ENCODE results near the gene SSC5D. TPM values are rescaled to one million over a fixed set of nuclear protein-coding genes. Genes with fewer than 3 reads are reported as not detected.

The SSC5D gene
- total and polyA plus RNA-seq, 2 experiments from 2014 or later, result 10.0 to 12.6 TPM

GRCh38 chr19:55441692-55442321 lies 46.4 kb upstream of the SSC5D start:
- no peaks in the 10 kb centered on the region for H3K9me2 ChIP-seq (ENCODE audit: insufficient read depth)
- H2AFZ ChIP-seq, result no peak overlapping the region
- no peak for DNase-seq
- WGBS, 2 experiments (ENCODE audit: low coverage in 1 of 2, low lambda C conversion rate in 2 of 2, missing lambda C conversion rate in 2 of 2), result 4 to 6% methylated on average over 13 to 39 of the region's 39 CpGs
- in situ Hi-C loops (cut with MboI), result no loop called here
- no peak overlapping the region for H3K27ac ChIP-seq
- H3K4me1 ChIP-seq (ENCODE audit: insufficient read depth), result no peaks in the 10 kb centered on the region
- no peak overlapping the region for H3K9ac ChIP-seq
- no peak overlapping the region for H3K4me3 ChIP-seq
- no peaks in the 10 kb centered on the region for H4K20me1 ChIP-seq (ENCODE audit: insufficient read depth)
- H3K9me3 ChIP-seq (ENCODE audit: low read depth), result no peaks in the 10 kb centered on the region
- no peaks in the 10 kb centered on the region for H3K79me2 ChIP-seq (ENCODE audit: insufficient read depth)
- H3K36me3 ChIP-seq (ENCODE audit: low read depth), result no peaks in the 10 kb centered on the region
- peak; percentile 77 for TF ChIP-seq EZH2 (IDR thresholded peaks at IDR 0.05; ENCODE audit: insufficient read depth, poor library complexity, severe bottlenecking)
- TF ChIP-seq EZH2phosphoT487 (IDR thresholded peaks at IDR 0.05; ENCODE audit: insufficient read depth, low read depth), result 0 out of 2 replicates have a peak, but pooled peaks have one; percentile 62
- no peaks in the 10 kb centered on the region for H3F3A ChIP-seq (ENCODE audit: insufficient read depth)
- no peak overlapping the region for H3K4me2 ChIP-seq (ENCODE audit: unreplicated experiment)
- peaks cover 33% of the 10 kb centered on the region for H3K27me3 ChIP-seq (replicated peaks; ENCODE audit: insufficient read depth)

- Histone ChIP-seq H3K27ac (no peak overlapping the region), H2AFZ (no peak overlapping the region), H3K4me2 (ENCODE audit: unreplicated experiment) (no peak overlapping the region), H3K79me2 (ENCODE audit: insufficient read depth) (no peaks in the 10 kb centered on the region), H3K4me3 (no peak overlapping the region), H3K9ac (no peak overlapping the region), H3K4me1 (ENCODE audit: insufficient read depth) (no peaks in the 10 kb centered on the region), H3K27me3 (replicated peaks; ENCODE audit: insufficient read depth) (peaks cover 39% of the 10 kb centered on the region), H3F3A (ENCODE audit: insufficient read depth) (no peaks in the 10 kb centered on the region; the same call in 1 of the 2 replicates), H4K20me1 (ENCODE audit: insufficient read depth) (no peaks in the 10 kb centered on the region), H3K36me3 (ENCODE audit: low read depth) (no peaks in the 10 kb centered on the region), H3K9me3 (ENCODE audit: low read depth) (no peaks in the 10 kb centered on the region), H3K9me2 (ENCODE audit: insufficient read depth) (no peaks in the 10 kb centered on the region)
- in situ Hi-C loops (cut with MboI), result no loop called here
- TF ChIP-seq EZH2 (IDR thresholded peaks at IDR 0.05; ENCODE audit: insufficient read depth, poor library complexity, severe bottlenecking), result no peak
- no peak for TF ChIP-seq EZH2phosphoT487 (IDR thresholded peaks at IDR 0.05; ENCODE audit: insufficient read depth, low read depth)
- DNase-seq, result no peak
- WGBS, 2 experiments (ENCODE audit: low coverage in 1 of 2, low lambda C conversion rate in 2 of 2, missing lambda C conversion rate in 2 of 2), result 2 to 4% methylated on average over 22 to 43 of the region's 72 CpGs
These were observed 45.8 kb upstream of the SSC5D start for GRCh38 chr19:55442372-55442961.

- in situ Hi-C loops (cut with MboI), result no loop called here
- no peak within 1 kb of the TSS for H3K4me2 ChIP-seq (ENCODE audit: unreplicated experiment)
- H3K4me3 ChIP-seq, result no peak within 1 kb of the TSS
- no peaks in the 10 kb centered on the region for H4K20me1 ChIP-seq (ENCODE audit: insufficient read depth)
- peaks cover 39% of the 10 kb centered on the region for H3K27me3 ChIP-seq (replicated peaks; ENCODE audit: insufficient read depth)
- no peak within 1 kb of the TSS for H2AFZ ChIP-seq
- H3K79me2 ChIP-seq (ENCODE audit: insufficient read depth), result no peaks in the 10 kb centered on the region
- no peaks in the 10 kb centered on the region for H3K36me3 ChIP-seq (ENCODE audit: low read depth)
- H3K9ac ChIP-seq, result no peak within 1 kb of the TSS
- no peak within 1 kb of the TSS for H3K27ac ChIP-seq
- peak; percentile 30 for DNase-seq
- no peaks in the 10 kb centered on the region; the same call in 1 of the 2 replicates for H3F3A ChIP-seq (ENCODE audit: insufficient read depth)
- no peaks in the 10 kb centered on the region for H3K9me2 ChIP-seq (ENCODE audit: insufficient read depth)
- no peaks in the 10 kb centered on the region for H3K4me1 ChIP-seq (ENCODE audit: insufficient read depth)
- H3K9me3 ChIP-seq (ENCODE audit: low read depth), result no peaks in the 10 kb centered on the region
- 2 to 7% methylated on average over 19 to 43 of the region's 43 CpGs for WGBS, 2 experiments (ENCODE audit: low coverage in 1 of 2, low lambda C conversion rate in 2 of 2, missing lambda C conversion rate in 2 of 2)
- TF ChIP-seq EZH2phosphoT487 (IDR thresholded peaks at IDR 0.05; ENCODE audit: insufficient read depth, low read depth) (no peak), EZH2 (IDR thresholded peaks at IDR 0.05; ENCODE audit: insufficient read depth, poor library complexity, severe bottlenecking) (peak; percentile 51)
These were observed 45.0 kb upstream of the SSC5D start, which contains the start of gene SHISA7 for GRCh38 chr19:55443045-55443823. Gene SHISA7 (minus strand): TSS chr19:55443300. CDS start chr19:55442863, 437 bp downstream.

GRCh38 chr19:55443824-55444480 lies 44.3 kb upstream of the SSC5D start:
- no peak overlapping the region for H3K9ac ChIP-seq
- H3K27me3 ChIP-seq (replicated peaks; ENCODE audit: insufficient read depth), result peaks cover 39% of the 10 kb centered on the region
- no peak overlapping the region for H3K27ac ChIP-seq
- no peaks in the 10 kb centered on the region for H3K9me3 ChIP-seq (ENCODE audit: low read depth)
- no peaks in the 10 kb centered on the region for H4K20me1 ChIP-seq (ENCODE audit: insufficient read depth)
- no peaks in the 10 kb centered on the region for H3K9me2 ChIP-seq (ENCODE audit: insufficient read depth)
- TF ChIP-seq EZH2 (IDR thresholded peaks at IDR 0.05; ENCODE audit: insufficient read depth, poor library complexity, severe bottlenecking) (peak; percentile 52), EZH2phosphoT487 (IDR thresholded peaks at IDR 0.05; ENCODE audit: insufficient read depth, low read depth) (no peak)
- WGBS, 2 experiments (ENCODE audit: low coverage in 1 of 2, low lambda C conversion rate in 2 of 2, missing lambda C conversion rate in 2 of 2), result 37 to 48% methylated on average over 17 to 18 of the region's 18 CpGs
- DNase-seq, result no peak
- H3K36me3 ChIP-seq (ENCODE audit: low read depth), result no peaks in the 10 kb centered on the region
- no peak overlapping the region for H3K4me2 ChIP-seq (ENCODE audit: unreplicated experiment)
- in situ Hi-C loops (cut with MboI), result no loop called here
- H3F3A ChIP-seq (ENCODE audit: insufficient read depth), result no peaks in the 10 kb centered on the region; the same call in 1 of the 2 replicates
- H3K4me3 ChIP-seq, result no peak overlapping the region
- H3K4me1 ChIP-seq (ENCODE audit: insufficient read depth), result no peaks in the 10 kb centered on the region
- no peaks in the 10 kb centered on the region for H3K79me2 ChIP-seq (ENCODE audit: insufficient read depth)
- no peak overlapping the region for H2AFZ ChIP-seq

All from GM23248 (cell line).